Mucosa of gallbladder (tissue), 1 donor: ENCODE data around the gene OR2M4. TPM values are rescaled to one million over a fixed set of nuclear protein-coding genes. Genes with fewer than 3 reads are reported as not detected.
"Not testable (repeated sequence)": the region's sequence is repeated elsewhere in the genome, so short reads cannot be mapped to it uniquely, and the experiment has no call there.

Experiments
- DNase-seq: peaks from one replicate; pipeline ENCODE4 v3.0.0-alpha.2; 2020; ENCODE audit warnings: low spot score
- total RNA-seq: library from RNA; stranded (reverse); gene quantifications from one replicate; pipeline ENCODE4 v1.2.1, GENCODE V29; 2021
- donor health status: DM: no; HTN: no; CAD: no.

The OR2M4 gene
- not detected for total RNA-seq

GRCh38 chr1:248231117-248231516 lies at the start of gene OR2M4:
TSS of gene OR2M4 (plus strand) at chr1:248231417. CDS start at chr1:248238929, 7,512 bp downstream.
- DNase-seq: no peak

GRCh38 chr1:248183996-248184395 lies 47.2 kb upstream of the OR2M4 start:
- no peak for DNase-seq

- no peak for DNase-seq
Measured at GRCh38 chr1:248187363-248187762, 43.9 kb upstream of the OR2M4 start.

- DNase-seq: no peak
Measured at GRCh38 chr1:248189026-248189425, 42.2 kb upstream of the OR2M4 start.

- no peak for DNase-seq
Measured at GRCh38 chr1:248194117-248194516, 37.1 kb upstream of the OR2M4 start.

- DNase-seq: no peak
Measured at GRCh38 chr1:248196965-248197364, 34.3 kb upstream of the OR2M4 start, which contains the start of gene OR2M3. TSS of gene OR2M3 (plus strand) at chr1:248197265. CDS start at chr1:248203068, 5,803 bp downstream.

GRCh38 chr1:248215880-248216279 lies 15.3 kb upstream of the OR2M4 start:
- DNase-seq: no peak

- DNase-seq: no peak
Measured at GRCh38 chr1:248225537-248225936, 5.7 kb upstream of the OR2M4 start.

- no peak for DNase-seq
Measured at GRCh38 chr1:248229360-248229908, 1.8 kb upstream of the OR2M4 start.

GRCh38 chr1:248239478-248239877 lies 8.3 kb downstream of the OR2M4 start:
- DNase-seq: no peak

GRCh38 chr1:248243204-248243603 lies 12.0 kb downstream of the OR2M4 start:
- no peak for DNase-seq

GRCh38 chr1:248259309-248259708 lies 28.1 kb downstream of the OR2M4 start:
- DNase-seq: not testable (repeated sequence)

GRCh38 chr1:248268178-248268577 lies 37.0 kb downstream of the OR2M4 start:
- no peak for DNase-seq

- not testable (repeated sequence) for DNase-seq
Measured at GRCh38 chr1:248273225-248273624, 42.0 kb downstream of the OR2M4 start.

- DNase-seq: no peak
Measured at GRCh38 chr1:248277876-248278275, 46.7 kb downstream of the OR2M4 start, which contains the start of gene OR2T33. TSS of gene OR2T33 (minus strand) at chr1:248277976. CDS start at chr1:248273814, 4,162 bp downstream.

- no peak for DNase-seq
Measured at GRCh38 chr1:248288391-248288790, 57.2 kb downstream of the OR2M4 start.

Other genes starting within 250 kb of the OR2M4 start
- gene OR2L5, start 217.8 kb upstream of the OR2M4 start, total RNA-seq: not detected
- gene OR2L2, start 201.3 kb upstream of the OR2M4 start, total RNA-seq: 0.06 TPM
- not detected for gene OR2L3, start 184.6 kb upstream of the OR2M4 start, total RNA-seq
- gene OR2L13, start 136.2 kb upstream of the OR2M4 start, total RNA-seq: not detected
- not detected for gene OR2M5, start 86.3 kb upstream of the OR2M4 start, total RNA-seq
- gene OR2M2, start 56.6 kb upstream of the OR2M4 start, total RNA-seq: not detected
- not detected for gene OR2M3, start 34.2 kb upstream of the OR2M4 start, total RNA-seq
- gene OR2T33, start 46.6 kb downstream of the OR2M4 start, total RNA-seq: not detected
- gene OR2T12, start 72.0 kb downstream of the OR2M4 start, total RNA-seq: not detected
- gene OR2M7, start 93.2 kb downstream of the OR2M4 start, total RNA-seq: not detected
- not detected for gene OR14C36, start 117.4 kb downstream of the OR2M4 start, total RNA-seq
- not detected for gene OR2T4, start 130.2 kb downstream of the OR2M4 start, total RNA-seq
- gene OR2T6, start 144.3 kb downstream of the OR2M4 start, total RNA-seq: not detected
- not detected for gene OR2T1, start 171.6 kb downstream of the OR2M4 start, total RNA-seq
- not detected for gene OR2T2, start 214.2 kb downstream of the OR2M4 start, total RNA-seq
- gene OR2T3, start 241.9 kb downstream of the OR2M4 start, total RNA-seq: not detected